ENCODE data around the gene HTR4. TPM values are rescaled to one million over a fixed set of nuclear protein-coding genes. Genes with fewer than 3 reads are reported as not detected.
"Not testable (repeated sequence)": the region's sequence is repeated elsewhere in the genome, so short reads cannot be mapped to it uniquely, and the experiment has no call there.

HTR4 gene
- total RNA-seq, 1 experiment from 2014 or later, result not detected

- DNase-seq (ENCODE audit: low spot score), result no peak
These were observed 180.3 kb downstream of the HTR4 start for GRCh38 chr5:148474025-148474511.

- DNase-seq (ENCODE audit: low spot score), result peak; percentile 19
These were observed 182.9 kb downstream of the HTR4 start for GRCh38 chr5:148471379-148471778.

- DNase-seq (ENCODE audit: low spot score), result peak; percentile 86
These were observed 184.8 kb downstream of the HTR4 start for GRCh38 chr5:148469501-148469935.

- DNase-seq (ENCODE audit: low spot score), result not testable (repeated sequence)
These were observed 185.6 kb downstream of the HTR4 start for GRCh38 chr5:148468746-148469145.

DNA sequence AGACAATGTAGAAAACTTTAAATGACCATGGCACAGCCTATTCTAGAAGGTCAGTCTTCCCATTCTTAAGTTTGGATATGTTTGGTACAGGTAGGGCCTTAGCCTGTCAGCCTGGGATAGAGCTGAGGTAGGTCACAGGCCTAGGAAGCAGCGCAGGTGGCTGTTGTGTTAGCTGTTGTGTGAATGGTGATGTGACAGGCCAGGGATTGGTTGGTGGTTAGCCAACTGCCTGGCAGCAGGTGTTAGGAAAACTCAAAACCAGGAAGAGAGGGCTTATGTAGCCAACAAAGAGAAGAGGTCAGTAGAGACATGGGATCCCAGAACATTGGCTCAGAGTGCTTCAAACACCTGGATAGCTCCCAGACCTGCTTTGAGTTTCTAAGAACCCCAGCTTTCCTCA is 186.4 kb downstream of the HTR4 start:
- no peak for DNase-seq (ENCODE audit: low spot score)

- no peak for DNase-seq (ENCODE audit: low spot score)
These were observed 188.1 kb downstream of the HTR4 start for GRCh38 chr5:148466236-148466580.

- DNase-seq (ENCODE audit: low spot score), result no peak
These were observed 188.7 kb downstream of the HTR4 start for GRCh38 chr5:148465381-148466235.

- no peak for DNase-seq (ENCODE audit: low spot score)
These were observed 194.7 kb downstream of the HTR4 start for GRCh38 chr5:148459669-148460068.

DNA sequence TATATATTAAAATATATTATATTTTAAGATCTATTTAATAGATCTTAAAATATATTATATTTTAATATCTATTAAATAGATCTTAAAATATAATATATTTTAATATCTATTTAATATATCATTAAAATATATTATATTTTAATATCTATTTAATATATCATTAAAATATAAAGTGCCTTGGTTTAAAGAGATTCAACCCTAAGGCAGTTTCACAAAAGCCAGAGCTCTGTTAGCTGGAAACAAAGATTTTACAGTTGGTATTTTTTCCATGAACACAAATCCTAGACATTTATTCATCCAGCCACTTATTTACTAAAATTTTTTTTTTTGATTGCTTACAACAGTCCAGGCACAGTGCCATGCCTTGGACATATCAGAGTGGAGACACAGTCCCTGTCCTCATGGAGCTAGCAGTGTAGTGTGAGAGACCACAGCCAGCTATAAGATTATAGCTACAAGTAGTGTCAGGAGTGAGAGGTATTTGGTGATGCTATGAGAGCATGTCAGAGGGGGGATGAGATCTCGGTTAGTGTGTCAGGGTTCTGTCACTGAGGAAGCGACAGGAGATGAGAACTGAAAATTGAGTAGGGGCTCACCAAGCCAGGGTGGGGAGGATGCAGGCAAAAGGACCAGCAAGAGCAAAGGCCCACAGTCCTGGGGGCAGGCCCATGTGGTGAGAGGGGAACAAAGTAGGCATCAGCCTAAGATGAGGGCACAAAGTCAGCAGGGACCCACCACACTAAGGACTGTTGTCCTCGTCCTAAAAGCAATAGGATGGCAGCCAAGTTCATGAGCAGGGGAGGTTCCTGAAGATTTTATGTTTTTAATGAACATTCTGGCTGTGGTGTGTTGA is 196.1 kb downstream of the HTR4 start:
- DNase-seq (ENCODE audit: low spot score), result no peak

- DNase-seq (ENCODE audit: low spot score), result no peak
These were observed 197.1 kb downstream of the HTR4 start for GRCh38 chr5:148457183-148457620.

GRCh38 chr5:148455185-148455584 is 199.1 kb downstream of the HTR4 start:
- peak; percentile 72 for DNase-seq (ENCODE audit: low spot score)

- DNase-seq (ENCODE audit: low spot score), result no peak
These were observed 199.8 kb downstream of the HTR4 start for GRCh38 chr5:148454576-148454975.

- DNase-seq (ENCODE audit: low spot score), result no peak
These were observed 201.7 kb downstream of the HTR4 start for GRCh38 chr5:148452499-148453193.

- DNase-seq (ENCODE audit: low spot score), result no peak
These were observed 207.7 kb downstream of the HTR4 start for GRCh38 chr5:148446611-148447010.

- no peak for DNase-seq (ENCODE audit: low spot score)
These were observed 208.7 kb downstream of the HTR4 start for GRCh38 chr5:148445578-148445977.

DNA sequence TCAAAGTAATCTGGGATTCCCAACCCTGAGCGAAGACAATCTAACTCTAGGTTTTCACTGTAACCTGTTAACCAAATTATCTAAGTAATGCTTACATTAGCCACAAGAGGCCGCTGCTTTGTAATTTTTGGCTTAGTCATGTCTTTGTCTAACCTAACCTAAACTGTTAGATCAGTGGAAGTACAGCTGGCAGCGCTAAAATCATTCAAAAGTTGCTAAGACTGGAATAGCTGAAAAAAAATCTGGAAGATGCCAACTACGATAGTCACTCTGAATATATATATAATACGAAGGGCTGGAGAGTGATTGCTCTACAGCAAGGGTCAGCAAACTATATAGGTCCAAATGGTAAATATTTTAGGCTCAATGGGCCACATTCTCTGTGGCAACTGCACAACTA is 210.3 kb downstream of the HTR4 start:
- DNase-seq (ENCODE audit: low spot score), result peak; percentile 76

DNA sequence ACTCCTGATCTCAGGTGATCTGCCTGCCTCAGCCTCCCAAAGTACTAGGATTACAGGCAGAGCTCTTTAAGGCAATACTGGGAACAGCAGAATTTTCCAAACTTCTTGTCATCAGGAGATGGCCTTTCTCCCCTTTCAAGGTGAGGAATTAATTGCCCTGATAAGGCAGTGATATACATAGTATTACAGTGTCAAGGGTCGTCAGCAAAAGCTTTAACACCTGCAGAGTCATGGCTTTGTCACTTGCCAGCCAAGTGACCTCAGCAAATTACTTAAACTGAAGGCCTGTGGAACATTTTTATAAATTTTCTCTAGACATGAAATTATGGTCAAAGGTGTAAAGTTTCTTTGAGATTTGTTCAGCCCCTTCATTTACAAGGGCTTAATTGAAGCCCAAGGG is 211.1 kb downstream of the HTR4 start:
- DNase-seq (ENCODE audit: low spot score), result no peak

DNA sequence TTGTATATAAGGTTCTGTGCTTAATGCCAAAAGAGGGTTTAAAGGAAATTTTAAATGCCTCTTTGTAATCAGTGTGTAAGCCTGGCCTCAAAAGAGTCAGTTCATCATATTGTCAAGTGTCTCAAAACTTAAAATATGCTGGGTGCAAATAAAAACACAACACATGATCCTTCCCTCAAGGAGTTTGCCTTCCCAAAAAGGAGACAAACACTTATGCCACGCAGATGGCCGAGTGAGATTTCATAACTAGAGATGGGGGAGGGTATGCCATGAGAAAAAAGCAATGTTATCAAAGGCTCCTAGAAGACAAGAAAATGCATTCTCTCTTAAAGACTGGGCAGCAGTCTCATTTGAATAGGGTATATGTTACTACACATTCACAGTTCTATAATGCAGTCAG is 215.4 kb downstream of the HTR4 start:
- no peak for DNase-seq (ENCODE audit: low spot score)

DNA sequence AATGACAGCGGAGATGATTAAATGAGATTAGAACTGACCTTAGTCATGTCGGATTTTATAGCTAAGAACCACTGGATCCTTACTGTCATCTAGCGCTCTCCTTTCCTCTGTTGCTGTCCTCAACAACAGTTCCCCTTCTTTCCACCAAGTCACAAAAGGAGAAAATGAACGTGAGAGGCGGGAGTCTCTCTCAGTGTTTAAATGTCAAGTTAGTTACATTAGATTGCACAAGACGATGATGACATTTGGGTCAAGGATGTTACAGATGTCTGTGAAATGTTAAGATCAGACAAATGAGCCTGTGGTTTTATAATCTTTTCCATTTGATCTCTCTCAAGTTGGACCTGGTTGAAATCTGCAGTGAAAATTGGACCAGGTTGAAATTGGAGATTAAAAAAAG is 217.1 kb downstream of the HTR4 start:
- no peak for DNase-seq (ENCODE audit: low spot score)

- no peak for DNase-seq (ENCODE audit: low spot score)
These were observed 218.3 kb downstream of the HTR4 start for GRCh38 chr5:148436029-148436428.

DNA sequence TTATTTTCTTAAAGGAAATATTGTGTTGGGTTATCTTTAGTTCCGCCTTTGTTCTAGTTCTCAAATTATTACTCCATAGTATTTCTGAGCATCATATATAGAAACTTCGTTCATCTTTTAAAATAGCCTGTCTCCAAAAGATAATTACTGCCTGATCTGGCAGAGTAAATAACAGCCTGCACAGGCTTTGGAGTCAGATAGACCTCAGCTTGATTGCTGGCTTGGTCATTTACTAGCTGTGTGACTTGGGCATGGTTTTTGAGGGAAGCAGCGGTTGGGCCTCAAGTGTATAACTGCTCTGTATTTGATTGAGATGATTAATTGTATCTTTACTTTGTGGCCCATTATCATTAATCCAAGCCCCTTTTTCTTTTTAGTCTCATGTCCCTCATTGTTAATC is 220.5 kb downstream of the HTR4 start:
- no peak for DNase-seq (ENCODE audit: low spot score)

All from A172 (cell line).